Neural crest cell (in vitro differentiated cells): ENCODE results near the gene SPTB. TPM values are rescaled to one million over a fixed set of nuclear protein-coding genes. Genes with fewer than 3 reads are reported as not detected.

ENCODE experiments used
- DNase-seq: peaks from one replicate; pipeline ENCODE4 v3.0.0; 2021; ENCODE audit warnings: low read depth, mixed read lengths, low spot score
- H3K27ac Mint-ChIP-seq: one replicate; pipeline ENCODE4 v1.8.0; 2021; ENCODE audit warnings: mild to moderate bottlenecking, mixed read lengths; ENCODE audit not compliant: unreplicated experiment
- H3K27me3 Mint-ChIP-seq: 2 replicates; pipeline ENCODE4 v1.8.0; 2021; ENCODE audit warnings: low read depth, mild to moderate bottlenecking, mixed read lengths
- H3K36me3 Mint-ChIP-seq: 2 replicates; pipeline ENCODE4 v1.8.0; 2021; ENCODE audit warnings: low read depth, mild to moderate bottlenecking, mixed read lengths
- H3K4me1 Mint-ChIP-seq: 2 replicates; pipeline ENCODE4 v1.8.0; 2021; ENCODE audit warnings: mixed read lengths
- H3K4me3 Mint-ChIP-seq: one replicate; pipeline ENCODE4 v1.8.0; 2021; ENCODE audit warnings: mild to moderate bottlenecking, mixed read lengths
- H3K9me3 Mint-ChIP-seq: 2 replicates; pipeline ENCODE4 v1.8.0; 2021; ENCODE audit warnings: mixed read lengths
- CTCF ChIP-seq: fragments of 200-600 bp; sonication (generic); conservative IDR thresholded peaks from 2 replicates; pipeline ENCODE4 v1.5.0; 2021; ENCODE audit warnings: antibody characterized with exemption, mild to moderate bottlenecking
- total RNA-seq: library from RNA; stranded (reverse); gene quantifications from 2 replicates; pipeline ENCODE4 v1.2.1, GENCODE V29; 2021

SPTB gene
- total RNA-seq, 1 donor from 2014 or later: 0.16 TPM

GRCh38 chr14:64754685-64755084 is 125.0 kb downstream of the SPTB start:
- TF ChIP-seq CTCF: no peak
- Mint-ChIP-seq H3K4me1 (peaks cover 14% of the 10 kb centered on the region), H3K27me3 (peaks cover 28% of the 10 kb centered on the region), H3K9me3 (no peaks in the 10 kb centered on the region), H3K4me3 (no peak overlapping the region), H3K36me3 (no peaks in the 10 kb centered on the region), H3K27ac (no peak overlapping the region)
- no peak for DNase-seq

GRCh38 chr14:64753999-64754398 is 125.7 kb downstream of the SPTB start:
- peaks cover 26% of the 10 kb centered on the region for H3K27me3 Mint-ChIP-seq
- H3K9me3 Mint-ChIP-seq: no peaks in the 10 kb centered on the region
- H3K27ac Mint-ChIP-seq: no peak overlapping the region
- TF ChIP-seq CTCF: no peak
- DNase-seq: no peak
- peaks cover 14% of the 10 kb centered on the region for H3K4me1 Mint-ChIP-seq
- H3K36me3 Mint-ChIP-seq: no peaks in the 10 kb centered on the region
- no peak overlapping the region for H3K4me3 Mint-ChIP-seq

GRCh38 chr14:64753374-64753773 is 126.3 kb downstream of the SPTB start:
- Mint-ChIP-seq H3K36me3 (no peaks in the 10 kb centered on the region), H3K4me3 (no peak overlapping the region), H3K9me3 (no peaks in the 10 kb centered on the region), H3K4me1 (peaks cover 8% of the 10 kb centered on the region), H3K27me3 (peaks cover 22% of the 10 kb centered on the region), H3K27ac (no peak overlapping the region)
- no peak for TF ChIP-seq CTCF
- DNase-seq: no peak

GRCh38 chr14:64752909-64753308 is 126.8 kb downstream of the SPTB start:
- DNase-seq: no peak
- Mint-ChIP-seq H3K9me3 (no peaks in the 10 kb centered on the region), H3K27ac (no peak overlapping the region), H3K4me1 (peaks cover 4% of the 10 kb centered on the region), H3K36me3 (no peaks in the 10 kb centered on the region), H3K4me3 (no peak overlapping the region), H3K27me3 (peaks cover 21% of the 10 kb centered on the region)
- TF ChIP-seq CTCF: no peak

GRCh38 chr14:64748995-64749714 is 130.6 kb downstream of the SPTB start:
- no peak for DNase-seq
- Mint-ChIP-seq H3K4me3 (no peak overlapping the region), H3K27me3 (no peaks in the 10 kb centered on the region), H3K36me3 (peaks cover under 1% of the 10 kb centered on the region), H3K4me1 (no peaks in the 10 kb centered on the region), H3K9me3 (no peaks in the 10 kb centered on the region), H3K27ac (no peak overlapping the region)
- TF ChIP-seq CTCF: no peak
